Measurements from ENCODE around the gene TBX20.
"Not testable (repeated sequence)": the region's sequence is repeated elsewhere in the genome, so short reads cannot be mapped to it uniquely, and the experiment has no call there.

DNA sequence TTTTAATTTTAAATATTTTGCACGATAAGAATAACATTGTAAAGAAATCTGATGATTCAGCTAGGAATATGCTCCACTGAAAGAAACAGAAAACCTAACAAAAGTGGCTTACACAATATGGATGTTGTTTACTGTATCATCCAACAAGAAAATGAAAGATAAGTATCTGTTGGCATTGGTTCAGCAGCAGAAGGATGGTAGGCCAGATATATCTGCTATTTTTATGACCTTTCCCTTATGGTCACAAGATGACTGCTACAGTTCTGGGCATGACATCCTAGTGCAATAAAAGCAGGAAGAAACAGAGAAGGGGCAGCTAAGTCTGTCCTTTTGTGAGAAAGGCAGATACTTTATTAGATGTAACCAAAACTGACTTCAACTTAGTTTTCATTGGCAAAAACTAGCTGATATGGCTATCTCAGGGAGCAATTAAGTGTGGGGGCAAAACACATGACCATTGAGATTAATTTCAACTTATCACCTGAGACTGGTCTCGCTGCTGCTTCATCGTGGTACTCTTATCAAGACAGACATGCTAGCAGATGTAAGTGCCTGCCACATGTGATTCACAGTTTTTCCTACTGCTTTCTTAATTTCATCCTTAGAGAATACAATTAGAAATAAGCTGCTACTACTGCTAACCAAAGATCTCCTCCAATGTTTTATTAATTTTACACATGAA lies 92.7 kb downstream of the TBX20 start:
- not testable (repeated sequence) for TF ChIP-seq CTCF (IDR thresholded peaks at IDR 0.05; ENCODE audit: low read depth, low read length, missing input control); MAX (IDR thresholded peaks at IDR 0.05); TAF1 (conservative IDR thresholded peaks at IDR 0.05); ZBTB33 (IDR thresholded peaks at IDR 0.05); EGR1 (IDR thresholded peaks at IDR 0.05; ENCODE audit: low read depth in 2 of 2); NR2F2 (IDR thresholded peaks at IDR 0.05); GABPA (IDR thresholded peaks at IDR 0.05 in 1 of 2, conservative IDR thresholded peaks at IDR 0.05 in 1 of 2); JUND (IDR thresholded peaks at IDR 0.05); YY1 (IDR thresholded peaks at IDR 0.05); FOXA2 (IDR thresholded peaks at IDR 0.05); RAD21 (IDR thresholded peaks at IDR 0.05)
- TF ChIP-seq, protein P1, sequence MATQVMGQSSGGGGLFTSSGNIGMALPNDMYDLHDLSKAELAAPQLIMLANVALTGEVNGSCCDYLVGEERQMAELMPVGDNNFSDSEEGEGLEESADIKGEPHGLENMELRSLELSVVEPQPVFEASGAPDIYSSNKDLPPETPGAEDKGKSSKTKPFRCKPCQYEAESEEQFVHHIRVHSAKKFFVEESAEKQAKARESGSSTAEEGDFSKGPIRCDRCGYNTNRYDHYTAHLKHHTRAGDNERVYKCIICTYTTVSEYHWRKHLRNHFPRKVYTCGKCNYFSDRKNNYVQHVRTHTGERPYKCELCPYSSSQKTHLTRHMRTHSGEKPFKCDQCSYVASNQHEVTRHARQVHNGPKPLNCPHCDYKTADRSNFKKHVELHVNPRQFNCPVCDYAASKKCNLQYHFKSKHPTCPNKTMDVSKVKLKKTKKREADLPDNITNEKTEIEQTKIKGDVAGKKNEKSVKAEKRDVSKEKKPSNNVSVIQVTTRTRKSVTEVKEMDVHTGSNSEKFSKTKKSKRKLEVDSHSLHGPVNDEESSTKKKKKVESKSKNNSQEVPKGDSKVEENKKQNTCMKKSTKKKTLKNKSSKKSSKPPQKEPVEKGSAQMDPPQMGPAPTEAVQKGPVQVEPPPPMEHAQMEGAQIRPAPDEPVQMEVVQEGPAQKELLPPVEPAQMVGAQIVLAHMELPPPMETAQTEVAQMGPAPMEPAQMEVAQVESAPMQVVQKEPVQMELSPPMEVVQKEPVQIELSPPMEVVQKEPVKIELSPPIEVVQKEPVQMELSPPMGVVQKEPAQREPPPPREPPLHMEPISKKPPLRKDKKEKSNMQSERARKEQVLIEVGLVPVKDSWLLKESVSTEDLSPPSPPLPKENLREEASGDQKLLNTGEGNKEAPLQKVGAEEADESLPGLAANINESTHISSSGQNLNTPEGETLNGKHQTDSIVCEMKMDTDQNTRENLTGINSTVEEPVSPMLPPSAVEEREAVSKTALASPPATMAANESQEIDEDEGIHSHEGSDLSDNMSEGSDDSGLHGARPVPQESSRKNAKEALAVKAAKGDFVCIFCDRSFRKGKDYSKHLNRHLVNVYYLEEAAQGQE (IDR thresholded peaks at IDR 0.05) = not testable (repeated sequence)

All from liver (tissue), 3 donors.